Skeletal muscle tissue (tissue), 4 donors: Measurements from ENCODE around the gene KIF26B. TPM values are rescaled to one million over a fixed set of nuclear protein-coding genes. Genes with fewer than 3 reads are reported as not detected.
"Not testable (repeated sequence)": the region's sequence is repeated elsewhere in the genome, so short reads cannot be mapped to it uniquely, and the experiment has no call there.

Experiments used
- H3K27ac ChIP-seq: one replicate; pipeline ENCODE4 v1.7.0; 2013; ENCODE audit warnings: mild to moderate bottlenecking, low read depth, low read length, inconsistent platforms
- H3K27me3 ChIP-seq, 3 donors: one replicate each; pipeline ENCODE4 v1.7.0; 2013; ENCODE audit warnings: low read length in 3 of 3; ENCODE audit not compliant: control insufficient read depth in 3 of 3, insufficient read depth in 3 of 3
- H3K36me3 ChIP-seq, 3 donors: one replicate each; pipeline ENCODE4 v1.7.0; 2013; ENCODE audit warnings: low read length in 3 of 3; ENCODE audit not compliant: control insufficient read depth in 3 of 3, insufficient read depth in 3 of 3
- H3K4me1 ChIP-seq, 3 donors: one replicate each; pipeline ENCODE4 v1.7.0; 2013; ENCODE audit warnings: low read length in 3 of 3, mild to moderate bottlenecking in 3 of 3; ENCODE audit not compliant: control insufficient read depth in 3 of 3, insufficient read depth in 3 of 3
- H3K4me3 ChIP-seq, 3 donors: one replicate each; pipeline ENCODE4 v1.7.0; 2013; ENCODE audit warnings: low read length in 3 of 3
- H3K9ac ChIP-seq, 3 donors: one replicate each; pipeline ENCODE4 v1.7.0; 2013; ENCODE audit warnings: low read length in 3 of 3, mild to moderate bottlenecking in 3 of 3, moderate library complexity in 2 of 3, low read depth in 1 of 3
- H3K9me3 ChIP-seq, 3 donors: one replicate each; pipeline ENCODE4 v1.7.0; 2013; ENCODE audit warnings: low read length in 3 of 3; ENCODE audit not compliant: control insufficient read depth in 3 of 3
- total RNA-seq: library from RNA; depleted of rRNA; stranded (reverse); fragments of >200 nt; gene quantifications from one replicate; pipeline ENCODE4 v1.2.3, GENCODE V29; 2014
- donor health status: Osteomylitis.

Gene KIF26B
- total RNA-seq, 1 donor from 2014 or later = 0.52 TPM

GRCh38 chr1:245700631-245701030, 545.8 kb downstream of the KIF26B start:
- Histone ChIP-seq H3K27ac (no peak overlapping the region), H3K9ac (no peak overlapping the region), H3K4me3 (no peak overlapping the region), H3K36me3 (no peaks in the 10 kb centered on the region), H3K27me3 (no peaks in the 10 kb centered on the region), H3K4me1 (no peaks in the 10 kb centered on the region), H3K9me3 (peaks cover 0 to 4% (median 0%) of the 10 kb centered on the region in 3 donors)

- H3K27ac ChIP-seq = no peak overlapping the region
- H3K9me3 ChIP-seq = peaks cover 0 to 4% (median 0%) of the 10 kb centered on the region in 3 donors
These were observed 546.8 kb downstream of the KIF26B start for GRCh38 chr1:245701631-245702030.

GRCh38 chr1:245702346-245702745, 547.6 kb downstream of the KIF26B start:
- Histone ChIP-seq H3K9ac (no peak overlapping the region), H3K27ac (no peak overlapping the region), H3K4me3 (no peak overlapping the region), H3K9me3 (peaks cover 0 to 1% (median 0%) of the 10 kb centered on the region in 3 donors), H3K27me3 (no peaks in the 10 kb centered on the region), H3K4me1 (no peaks in the 10 kb centered on the region), H3K36me3 (no peaks in the 10 kb centered on the region)

More at GRCh38 chr1:245701631-245702030, 546.8 kb downstream of the KIF26B start:
- Histone ChIP-seq H3K9ac (no peak overlapping the region), H3K36me3 (no peaks in the 10 kb centered on the region), H3K4me3 (no peak overlapping the region), H3K27me3 (no peaks in the 10 kb centered on the region), H3K4me1 (no peaks in the 10 kb centered on the region)

- no peak overlapping the region for H3K9ac ChIP-seq
- no peaks in the 10 kb centered on the region for H3K9me3 ChIP-seq
- no peaks in the 10 kb centered on the region for H3K36me3 ChIP-seq
- H3K27ac ChIP-seq = no peak overlapping the region
- no peaks in the 10 kb centered on the region for H3K27me3 ChIP-seq
- H3K4me3 ChIP-seq = no peak overlapping the region
- H3K4me1 ChIP-seq = no peaks in the 10 kb centered on the region
These were observed 549.6 kb downstream of the KIF26B start for GRCh38 chr1:245704341-245704740.

GRCh38 chr1:245704765-245705164, 550.0 kb downstream of the KIF26B start:
- Histone ChIP-seq H3K27me3 (no peaks in the 10 kb centered on the region), H3K9me3 (no peaks in the 10 kb centered on the region), H3K36me3 (no peaks in the 10 kb centered on the region), H3K4me1 (no peaks in the 10 kb centered on the region), H3K9ac (no peak overlapping the region), H3K27ac (no peak overlapping the region), H3K4me3 (no peak overlapping the region)

- Histone ChIP-seq H3K4me1 (no peaks in the 10 kb centered on the region), H3K4me3 (no peak overlapping the region), H3K27me3 (no peaks in the 10 kb centered on the region), H3K27ac (no peak overlapping the region), H3K9ac (no peak overlapping the region), H3K36me3 (no peaks in the 10 kb centered on the region), H3K9me3 (no peaks in the 10 kb centered on the region)
These were observed 553.2 kb downstream of the KIF26B start for GRCh38 chr1:245707941-245708340.

- Histone ChIP-seq H3K4me1 (peaks cover 0 to under 1% (median 0%) of the 10 kb centered on the region in 3 donors), H3K4me3 (no peak overlapping the region), H3K27me3 (no peaks in the 10 kb centered on the region), H3K9ac (no peak overlapping the region), H3K27ac (no peak overlapping the region), H3K9me3 (no peaks in the 10 kb centered on the region), H3K36me3 (no peaks in the 10 kb centered on the region)
These were observed 556.4 kb downstream of the KIF26B start for GRCh38 chr1:245710961-245711903.

- not testable (repeated sequence) for H3K4me3 ChIP-seq, H3K9ac ChIP-seq, H3K27ac ChIP-seq, H3K4me1 ChIP-seq, H3K9me3 ChIP-seq, H3K27me3 ChIP-seq, H3K36me3 ChIP-seq
These were observed 559.2 kb downstream of the KIF26B start for GRCh38 chr1:245714027-245714426.

GRCh38 chr1:245715291-245715701, 560.5 kb downstream of the KIF26B start:
- H3K9me3 ChIP-seq = no peaks in the 10 kb centered on the region
- no peak overlapping the region for H3K27ac ChIP-seq
- no peak overlapping the region for H3K4me3 ChIP-seq
- H3K27me3 ChIP-seq = no peaks in the 10 kb centered on the region
- H3K9ac ChIP-seq = no peak overlapping the region
- H3K4me1 ChIP-seq = peaks cover 0 to 3% (median 0%) of the 10 kb centered on the region in 3 donors
- H3K36me3 ChIP-seq = no peaks in the 10 kb centered on the region

- Histone ChIP-seq H3K9ac (no peak overlapping the region), H3K4me1 (peaks cover 0 to 3% (median 0%) of the 10 kb centered on the region in 3 donors), H3K27me3 (no peaks in the 10 kb centered on the region), H3K27ac (no peak overlapping the region), H3K36me3 (no peaks in the 10 kb centered on the region), H3K4me3 (no peak overlapping the region), H3K9me3 (no peaks in the 10 kb centered on the region)
These were observed 561.2 kb downstream of the KIF26B start for GRCh38 chr1:245715970-245716369.
